Activated T-cell treated with anti-CD3 and anti-CD28 coated beads, Interleukin-2, amount 50 U/mL, for 72 hours (primary cell): ENCODE measurements around the gene PRR15L. TPM values are rescaled to one million over a fixed set of nuclear protein-coding genes. Genes with fewer than 3 reads are reported as not detected.
A peak's percentile ranks its signal among the peaks of the same experiment; 100 is the strongest.

ENCODE experiments used
- ATAC-seq, 2 donors: fragments of 150-1000 bp; cut with Tn5 transposase; replicated peaks in 1 of 2; 2 replicates each; pipeline ENCODE4 v1.10.0; 2021; ENCODE audit warnings: moderate library complexity in 2 of 2, mild to moderate bottlenecking in 1 of 2
- DNase-seq, 2 donors: peaks; one replicate each; pipeline ENCODE4 v3.0.0; 2021 to 2022; ENCODE audit warnings: mixed read lengths in 1 of 2
- H3K27ac Mint-ChIP-seq: one replicate; pipeline ENCODE4 v1.8.0; 2022; ENCODE audit warnings: mild to moderate bottlenecking, moderate library complexity, mixed read lengths
- H3K27me3 Mint-ChIP-seq: one replicate; pipeline ENCODE4 v1.8.0; 2022; ENCODE audit warnings: low read depth, mixed read lengths
- H3K36me3 Mint-ChIP-seq, 2 donors: one replicate each; pipeline ENCODE4 v1.8.0; 2022; ENCODE audit warnings: mixed read lengths in 2 of 2, mild to moderate bottlenecking in 1 of 2; ENCODE audit not compliant: insufficient read depth in 2 of 2
- H3K4me1 Mint-ChIP-seq: one replicate; pipeline ENCODE4 v1.8.0; 2022; ENCODE audit warnings: low read depth, mixed read lengths
- H3K4me3 Mint-ChIP-seq, 2 donors: one replicate each; pipeline ENCODE4 v1.8.0; 2022; ENCODE audit warnings: mild to moderate bottlenecking in 2 of 2, mixed read lengths in 2 of 2, moderate library complexity in 2 of 2
- H3K9me3 Mint-ChIP-seq, 2 donors: one replicate each; pipeline ENCODE4 v1.8.0; 2022; ENCODE audit warnings: mixed read lengths in 2 of 2
- total RNA-seq, 2 donors: library from RNA; stranded (reverse); gene quantifications; one replicate each; pipeline ENCODE4 v1.2.3, GENCODE V29; 2022

Gene PRR15L
- total RNA-seq, 2 donors from 2014 or later, result not detected

DNA sequence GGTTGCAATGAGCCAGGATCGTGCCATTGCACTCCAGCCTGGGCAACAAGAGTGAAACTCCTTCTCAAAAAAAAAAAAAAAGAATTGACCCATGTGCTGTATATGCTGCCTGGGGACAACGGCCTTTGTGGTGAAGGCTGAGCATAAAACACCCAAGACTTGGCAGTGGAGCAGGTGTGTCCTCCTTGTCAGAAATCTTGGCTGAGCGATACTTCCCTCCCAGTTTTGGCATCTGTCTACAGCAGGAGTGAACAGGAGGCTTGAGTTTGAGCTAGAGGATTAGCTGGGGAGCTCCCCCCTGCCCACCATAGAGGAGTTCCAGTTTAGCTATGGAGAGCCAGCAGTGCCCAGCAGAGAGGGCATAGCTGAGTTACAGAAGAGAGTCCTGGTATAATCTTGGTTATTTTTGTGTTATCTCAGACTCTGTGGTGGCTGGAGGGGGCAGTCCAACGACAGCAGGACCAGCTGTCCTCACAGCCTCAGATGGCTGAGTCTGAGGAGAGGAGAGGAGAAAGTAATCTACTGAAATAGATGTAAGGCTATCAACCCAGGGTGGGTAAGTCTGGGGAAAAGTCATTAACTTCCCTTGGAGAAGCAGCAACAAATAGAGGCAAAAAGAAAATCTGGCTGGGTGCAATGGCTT, 43.3 kb downstream of the PRR15L start:
- H3K4me3 Mint-ChIP-seq, result no peak overlapping the region
- no peak for ATAC-seq
- no peaks in the 10 kb centered on the region for H3K27me3 Mint-ChIP-seq
- H3K4me1 Mint-ChIP-seq, result peaks cover 10% of the 10 kb centered on the region
- peaks cover 3 to 5% of the 10 kb centered on the region in 2 donors for H3K36me3 Mint-ChIP-seq
- no peaks in the 10 kb centered on the region for H3K9me3 Mint-ChIP-seq
- no peak overlapping the region for H3K27ac Mint-ChIP-seq
- DNase-seq, result no peak

DNA sequence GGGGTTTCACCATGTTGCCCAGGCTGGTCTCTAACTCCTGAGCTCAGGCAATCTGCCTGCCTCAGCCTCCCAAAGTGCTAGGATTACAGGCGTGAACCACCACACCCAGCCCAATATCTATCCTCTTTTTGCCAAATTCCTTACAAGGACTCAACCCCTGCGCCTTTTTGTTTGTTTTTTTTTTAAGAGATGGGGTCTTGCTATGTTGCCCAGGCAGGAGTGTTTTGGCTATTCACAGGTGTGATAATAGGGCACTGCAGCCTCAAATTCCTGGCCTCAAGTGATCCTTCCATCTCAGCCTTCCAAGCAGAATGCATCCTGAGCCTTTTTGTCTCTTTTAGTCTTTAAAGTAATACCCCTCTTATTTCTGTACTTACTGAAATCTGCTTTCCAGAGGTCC, 44.6 kb downstream of the PRR15L start:
- no peak for DNase-seq
- no peak for ATAC-seq

DNA sequence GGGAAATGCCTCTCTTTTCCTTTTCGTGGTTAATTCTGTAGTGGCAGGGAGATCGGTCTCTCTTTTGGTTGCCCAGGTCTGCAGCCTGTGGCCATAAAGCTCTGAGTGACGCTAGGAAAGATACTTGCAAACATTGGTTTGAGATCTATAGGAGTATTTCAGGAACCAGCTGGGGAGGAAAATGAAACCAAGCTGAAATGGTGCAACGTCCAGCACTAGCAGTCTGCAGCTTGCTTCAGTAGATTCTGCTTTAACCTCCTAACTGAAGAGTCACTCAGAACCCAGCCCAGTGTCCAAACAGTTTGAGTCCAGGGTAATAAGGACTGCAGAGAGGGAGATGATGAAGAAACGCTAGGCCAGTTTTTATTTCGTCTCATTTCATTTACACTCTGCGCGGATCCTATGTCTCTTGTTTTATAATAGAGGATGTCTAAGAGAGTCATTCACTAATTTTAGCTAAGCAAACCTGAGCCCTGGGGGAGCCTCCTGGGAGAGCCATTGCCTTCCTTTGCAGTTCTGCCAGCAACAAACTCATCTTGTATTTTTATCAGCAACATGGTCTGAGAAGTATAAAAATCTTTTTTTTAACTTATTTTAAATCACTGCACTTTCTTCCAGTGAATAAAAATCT, 49.6 kb downstream of the PRR15L start:
- no peaks in the 10 kb centered on the region for H3K27me3 Mint-ChIP-seq
- no peak overlapping the region for H3K4me3 Mint-ChIP-seq
- H3K9me3 Mint-ChIP-seq, result no peaks in the 10 kb centered on the region
- H3K36me3 Mint-ChIP-seq, result peaks cover 0 to 2% of the 10 kb centered on the region in 2 donors
- H3K4me1 Mint-ChIP-seq, result peaks cover 5% of the 10 kb centered on the region
- no peak overlapping the region for H3K27ac Mint-ChIP-seq
- ATAC-seq (no peak), DNase-seq (no peak)

More for the DNA sequence above, 44.6 kb downstream of the PRR15L start:
- Mint-ChIP-seq H3K27me3 (no peaks in the 10 kb centered on the region), H3K9me3 (no peaks in the 10 kb centered on the region), H3K4me3 (no peak overlapping the region), H3K27ac (peak overlapping the region; percentile 15), H3K4me1 (peaks cover 6% of the 10 kb centered on the region), H3K36me3 (peaks cover 3 to 4% of the 10 kb centered on the region in 2 donors)

GRCh38 chr17:47906443-47906842, 51.2 kb downstream of the PRR15L start:
- H3K36me3 Mint-ChIP-seq, result peaks cover 0 to 2% of the 10 kb centered on the region in 2 donors
- DNase-seq (no peak), ATAC-seq (no peak)
- H3K9me3 Mint-ChIP-seq, result no peaks in the 10 kb centered on the region
- H3K27ac Mint-ChIP-seq, result no peak overlapping the region
- no peak overlapping the region for H3K4me3 Mint-ChIP-seq
- H3K4me1 Mint-ChIP-seq, result peaks cover 16% of the 10 kb centered on the region
- H3K27me3 Mint-ChIP-seq, result no peaks in the 10 kb centered on the region

DNA sequence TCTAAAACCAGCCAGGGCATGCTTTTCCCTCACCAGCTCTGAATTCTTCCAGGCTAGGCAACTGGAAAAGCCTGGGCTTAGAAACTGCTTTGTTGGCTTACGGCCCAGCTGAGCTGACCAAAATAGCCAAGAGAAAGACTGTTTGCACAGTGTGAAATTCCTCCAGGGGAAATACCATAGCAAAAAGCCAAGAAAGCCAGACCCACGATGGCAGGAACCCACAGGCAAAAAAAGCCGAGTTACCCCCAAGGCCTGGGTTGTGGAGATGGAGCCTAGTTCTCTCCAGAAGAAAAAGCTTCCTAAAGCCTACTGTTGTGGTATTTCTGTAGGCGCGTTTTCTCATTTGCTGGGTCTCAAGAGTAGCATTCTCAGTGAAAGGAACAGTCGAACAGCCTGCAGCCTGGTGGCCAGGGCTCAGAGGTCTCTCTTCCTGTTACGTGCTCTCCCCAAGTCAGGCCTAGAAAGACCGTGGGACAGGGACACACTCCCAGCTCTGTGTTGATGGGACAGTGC, 52.4 kb downstream of the PRR15L start:
- ATAC-seq (no peak), DNase-seq (no peak)
- Mint-ChIP-seq H3K4me1 (peaks cover 17% of the 10 kb centered on the region), H3K27me3 (no peaks in the 10 kb centered on the region), H3K36me3 (peaks cover 0 to 2% of the 10 kb centered on the region in 2 donors), H3K9me3 (no peaks in the 10 kb centered on the region), H3K27ac (no peak overlapping the region), H3K4me3 (no peak overlapping the region)

DNA sequence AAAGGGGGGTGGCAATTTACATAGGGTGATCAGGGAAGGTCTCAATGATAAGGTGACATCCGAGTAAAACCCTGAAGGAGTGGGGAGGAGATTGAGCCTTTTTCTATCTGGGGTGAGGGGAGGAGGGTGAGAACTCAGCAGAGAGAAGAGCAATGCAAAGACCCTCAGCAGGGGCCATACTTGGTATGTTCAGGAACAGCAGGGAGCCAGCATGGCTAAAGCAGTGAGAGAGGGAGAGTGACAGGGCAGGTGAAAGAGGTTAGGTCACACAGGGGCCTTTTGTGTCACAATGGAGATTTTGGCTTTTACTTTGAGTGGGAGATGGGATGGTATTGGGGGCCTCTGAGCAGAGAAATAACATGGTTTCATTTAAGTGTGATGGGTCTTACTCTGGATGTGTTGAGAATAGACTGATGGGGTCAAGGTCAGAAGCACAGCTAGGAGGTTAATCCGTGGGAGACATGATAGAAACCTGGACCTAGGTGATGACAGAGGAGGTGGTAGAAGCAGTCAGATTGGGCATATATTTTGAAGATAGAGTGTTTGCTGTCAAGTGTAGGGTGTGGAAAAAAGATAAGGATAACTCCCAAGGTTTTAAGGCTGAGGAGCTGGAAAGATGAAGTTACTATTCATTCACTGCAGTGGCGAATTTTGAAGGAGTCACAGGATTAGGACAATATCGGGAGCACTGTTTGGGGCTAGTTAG, 55.5 kb downstream of the PRR15L start:
- Mint-ChIP-seq H3K9me3 (no peaks in the 10 kb centered on the region), H3K27ac (peak overlapping the region; percentile 45), H3K36me3 (peaks cover 1 to 3% of the 10 kb centered on the region in 2 donors), H3K4me3 (no peak overlapping the region), H3K4me1 (peaks cover 42% of the 10 kb centered on the region), H3K27me3 (no peaks in the 10 kb centered on the region)
- no peak for DNase-seq
- ATAC-seq, result no peak

Other genes with a start within 250 kb of the PRR15L start
- 10 to 100 TPM; 27.9 to 45.5 TPM for gene TBX21, start 224.6 kb downstream of the PRR15L start, total RNA-seq
- 10 to 100 TPM; 23.9 to 24.9 TPM for gene OSBPL7, start 136.1 kb downstream of the PRR15L start, total RNA-seq
- gene MRPL10, start 126.3 kb downstream of the PRR15L start, total RNA-seq, result 10 to 100 TPM; 81.7 to 83.5 TPM
- gene LRRC46, start 126.2 kb downstream of the PRR15L start, total RNA-seq, result under 1 TPM; 0.46 to 0.83 TPM
- gene SCRN2, start 116.6 kb downstream of the PRR15L start, total RNA-seq, result 10 to 100 TPM; 16.1 to 17.6 TPM
- under 1 TPM; 0.12 to 0.28 TPM for gene SP6, start 106.7 kb downstream of the PRR15L start, total RNA-seq
- gene SP2, start 61.6 kb downstream of the PRR15L start, total RNA-seq, result 10 to 100 TPM; 27.6 to 33.5 TPM
- 10 to 100 TPM; 18.4 to 30.1 TPM for gene PNPO, start 16.3 kb downstream of the PRR15L start, total RNA-seq
- 100 to 1,000 TPM; 232 to 255 TPM for gene CDK5RAP3, start 13.2 kb upstream of the PRR15L start, total RNA-seq
- 10 to 100 TPM; 11.7 to 14.2 TPM for gene COPZ2, start 79.9 kb upstream of the PRR15L start, total RNA-seq
- 100 to 1,000 TPM; 214 to 237 TPM for gene NFE2L1, start 90.5 kb upstream of the PRR15L start, total RNA-seq
- 10 to 100 TPM; 47.0 to 62.3 TPM for gene CBX1, start 143.6 kb upstream of the PRR15L start, total RNA-seq
- 10 to 100 TPM; 30.5 to 30.6 TPM for gene SNX11, start 149.9 kb upstream of the PRR15L start, total RNA-seq